OCI-LY3 (cell line): ENCODE results near the gene KRTAP12-3.

Experiments used
- EZH2phosphoT487 ChIP-seq: fragments of 200-600 bp; shearing (Covaris generic); IDR thresholded peaks from 2 replicates; pipeline ENCODE4 v1.6.1; 2018; ENCODE audit warnings: antibody characterized with exemption, mixed run types, low read depth
- TF ChIP-seq, protein P1 (sequence below): fragments of 200-600, 300-600 bp; sonication (generic); IDR thresholded peaks from 2 replicates; pipeline ENCODE4 v1.5.1; 2014; ENCODE audit warnings: antibody characterized with exemption, low read length, low read depth

DNA sequence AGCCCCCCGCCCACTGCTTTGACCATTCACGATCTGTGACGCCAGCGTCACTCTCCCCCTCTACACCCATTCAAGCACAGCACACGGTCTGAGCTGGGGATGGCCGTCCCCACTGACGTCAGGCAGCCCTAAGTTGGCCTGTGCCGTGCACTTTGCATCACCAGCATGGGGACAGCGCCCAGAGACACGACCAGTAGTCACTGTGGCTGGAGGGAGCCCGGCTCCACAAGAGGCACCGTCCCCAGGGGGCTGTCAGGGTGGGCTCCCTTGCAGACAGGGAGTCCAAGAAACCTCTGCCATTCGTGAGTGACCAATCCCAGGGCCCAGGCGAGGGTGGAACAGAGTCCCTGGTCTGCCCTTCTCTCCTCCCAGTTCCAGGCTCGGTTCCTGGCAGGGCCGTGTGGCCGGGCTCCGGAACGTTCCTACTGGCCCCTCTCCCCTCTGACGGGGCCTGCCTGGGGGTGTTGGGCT is 43.5 kb upstream of the KRTAP12-3 start:
- TF ChIP-seq, protein P1, sequence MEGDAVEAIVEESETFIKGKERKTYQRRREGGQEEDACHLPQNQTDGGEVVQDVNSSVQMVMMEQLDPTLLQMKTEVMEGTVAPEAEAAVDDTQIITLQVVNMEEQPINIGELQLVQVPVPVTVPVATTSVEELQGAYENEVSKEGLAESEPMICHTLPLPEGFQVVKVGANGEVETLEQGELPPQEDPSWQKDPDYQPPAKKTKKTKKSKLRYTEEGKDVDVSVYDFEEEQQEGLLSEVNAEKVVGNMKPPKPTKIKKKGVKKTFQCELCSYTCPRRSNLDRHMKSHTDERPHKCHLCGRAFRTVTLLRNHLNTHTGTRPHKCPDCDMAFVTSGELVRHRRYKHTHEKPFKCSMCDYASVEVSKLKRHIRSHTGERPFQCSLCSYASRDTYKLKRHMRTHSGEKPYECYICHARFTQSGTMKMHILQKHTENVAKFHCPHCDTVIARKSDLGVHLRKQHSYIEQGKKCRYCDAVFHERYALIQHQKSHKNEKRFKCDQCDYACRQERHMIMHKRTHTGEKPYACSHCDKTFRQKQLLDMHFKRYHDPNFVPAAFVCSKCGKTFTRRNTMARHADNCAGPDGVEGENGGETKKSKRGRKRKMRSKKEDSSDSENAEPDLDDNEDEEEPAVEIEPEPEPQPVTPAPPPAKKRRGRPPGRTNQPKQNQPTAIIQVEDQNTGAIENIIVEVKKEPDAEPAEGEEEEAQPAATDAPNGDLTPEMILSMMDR, result no peak
- no peak for TF ChIP-seq EZH2phosphoT487
